Tibial nerve (tissue), 3 donors: ENCODE measurements around the gene RAB17.

Experiments
- CTCF ChIP-seq, 5 experiments: fragments of 200-600 bp in 3 of 5; fragments of 450-650 bp in 2 of 5; sonication (generic) in 3 of 5; IDR thresholded peaks; one replicate each; pipeline ENCODE4 v1.5.1; 2016 to 2019; ENCODE audit warnings: antibody characterized with exemption in 5 of 5, mild to moderate bottlenecking in 3 of 5, moderate library complexity in 2 of 5
- POLR2A ChIP-seq, 2 donors: fragments of 450-650 bp; IDR thresholded peaks; one replicate each; pipeline ENCODE4 v1.6.1; 2017; ENCODE audit warnings: antibody characterized with exemption in 2 of 2, mild to moderate bottlenecking in 2 of 2, moderate library complexity in 2 of 2

DNA sequence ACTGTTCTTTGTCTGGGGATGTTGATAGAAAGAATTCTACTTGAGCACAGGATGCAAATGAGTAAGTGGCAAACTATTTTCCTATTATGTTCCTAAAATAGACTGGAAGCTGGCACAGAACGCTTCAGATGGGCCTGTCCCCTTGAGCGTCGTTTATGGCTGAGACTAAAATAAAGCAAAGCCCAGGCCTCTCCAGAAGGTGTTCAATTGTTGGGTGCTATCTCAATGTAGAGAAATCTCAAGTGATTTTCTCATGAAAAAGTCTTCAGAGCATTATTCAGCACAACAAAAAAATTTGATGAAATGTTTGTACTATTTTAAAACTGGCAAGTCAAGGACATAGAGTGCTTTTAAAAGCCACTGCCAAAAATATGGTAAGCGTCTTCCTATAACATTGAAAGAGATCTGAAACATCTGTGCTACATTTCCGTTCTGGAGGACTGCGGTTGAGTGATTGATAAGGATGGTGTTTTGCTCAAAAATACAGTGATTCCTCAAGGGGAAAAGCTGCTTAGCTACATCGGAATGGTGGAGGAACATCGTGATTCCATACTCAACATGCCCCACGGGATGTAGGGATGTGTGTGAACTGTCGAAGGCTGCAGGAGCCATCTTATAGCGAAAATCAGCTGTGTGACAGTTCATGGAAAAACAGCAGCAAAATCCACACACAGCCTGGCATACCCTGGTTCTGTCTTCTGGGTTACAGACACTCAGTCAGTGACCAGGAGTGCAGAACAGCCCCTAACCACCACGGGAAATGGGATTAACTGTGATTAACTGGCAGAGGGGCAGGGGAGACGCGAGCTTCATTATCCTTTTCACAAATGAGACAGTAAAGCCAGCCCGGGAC, 26.4 kb upstream of the RAB17 start:
- TF ChIP-seq CTCF (IDR thresholded peaks at IDR 0.05) (no peak), POLR2A (IDR thresholded peaks at IDR 0.05) (no peak)
